HUES48 (cell line): ENCODE results near the gene GJB3.
"Not testable (repeated sequence)": the region's sequence is repeated elsewhere in the genome, so short reads cannot be mapped to it uniquely, and the experiment has no call there.

Source experiments
- H3K27ac ChIP-seq: one replicate; pipeline ENCODE4 v1.7.0; 2013; ENCODE audit warnings: low read depth, low read length, inconsistent platforms
- H3K27me3 ChIP-seq: 2 replicates; pipeline ENCODE4 v1.6.1; 2013; ENCODE audit warnings: mild to moderate bottlenecking, low read length; ENCODE audit not compliant: control insufficient read depth, insufficient read depth
- H3K36me3 ChIP-seq: 2 replicates; pipeline ENCODE4 v1.6.1; 2013; ENCODE audit warnings: low read length; ENCODE audit not compliant: control insufficient read depth, insufficient read depth
- H3K4me1 ChIP-seq: 2 replicates; pipeline ENCODE4 v1.6.1; 2013; ENCODE audit warnings: mild to moderate bottlenecking, low read length; ENCODE audit not compliant: control insufficient read depth, insufficient read depth
- H3K4me3 ChIP-seq: 2 replicates; pipeline ENCODE4 v1.5.1; 2013; ENCODE audit warnings: mild to moderate bottlenecking, low read depth, low read length
- H3K9ac ChIP-seq: 2 replicates; pipeline ENCODE4 v1.6.1; 2013; ENCODE audit warnings: mild to moderate bottlenecking, low read depth, low read length, moderate library complexity
- H3K9me3 ChIP-seq: 2 replicates; pipeline ENCODE4 v1.6.1; 2013; ENCODE audit warnings: low read length; ENCODE audit not compliant: control insufficient read depth, insufficient read depth

Gene GJB3

GRCh38 chr1:34803770-34804169 is 22.8 kb downstream of the GJB3 start:
- Histone ChIP-seq H3K9ac (no peak overlapping the region), H3K4me3 (no peak overlapping the region), H3K27ac (no peak overlapping the region), H3K27me3 (no peaks in the 10 kb centered on the region), H3K4me1 (no peaks in the 10 kb centered on the region), H3K9me3 (no peaks in the 10 kb centered on the region), H3K36me3 (no peaks in the 10 kb centered on the region)

- no peak overlapping the region for H3K4me3 ChIP-seq
- H3K9ac ChIP-seq: no peak overlapping the region
- H3K9me3 ChIP-seq: no peaks in the 10 kb centered on the region
- H3K27me3 ChIP-seq: no peaks in the 10 kb centered on the region
- H3K4me1 ChIP-seq: no peaks in the 10 kb centered on the region
- no peaks in the 10 kb centered on the region for H3K36me3 ChIP-seq
- H3K27ac ChIP-seq: no peak overlapping the region
These were observed 25.4 kb downstream of the GJB3 start for GRCh38 chr1:34806396-34806795.

GRCh38 chr1:34808051-34808810 is 27.2 kb downstream of the GJB3 start:
- no peaks in the 10 kb centered on the region for H3K9me3 ChIP-seq
- no peak overlapping the region for H3K9ac ChIP-seq
- no peaks in the 10 kb centered on the region for H3K4me1 ChIP-seq

GRCh38 chr1:34810781-34811180 is 29.8 kb downstream of the GJB3 start:
- H3K27ac ChIP-seq, H3K4me3 ChIP-seq, H3K9ac ChIP-seq, H3K36me3 ChIP-seq, H3K4me1 ChIP-seq, H3K9me3 ChIP-seq, H3K27me3 ChIP-seq: not testable (repeated sequence)

More at GRCh38 chr1:34808051-34808810, 27.2 kb downstream of the GJB3 start:
- no peak overlapping the region for H3K27ac ChIP-seq
- no peaks in the 10 kb centered on the region for H3K36me3 ChIP-seq
- H3K27me3 ChIP-seq: no peaks in the 10 kb centered on the region
- no peak overlapping the region for H3K4me3 ChIP-seq

- H3K27me3 ChIP-seq: no peaks in the 10 kb centered on the region
- no peak overlapping the region for H3K27ac ChIP-seq
- H3K4me1 ChIP-seq: no peaks in the 10 kb centered on the region
- H3K36me3 ChIP-seq: no peaks in the 10 kb centered on the region
- H3K9ac ChIP-seq: no peak overlapping the region
- H3K9me3 ChIP-seq: no peaks in the 10 kb centered on the region
- no peak overlapping the region for H3K4me3 ChIP-seq
These were observed 35.3 kb downstream of the GJB3 start for GRCh38 chr1:34816332-34816731.

- H3K27ac ChIP-seq: no peak overlapping the region
These were observed 35.8 kb downstream of the GJB3 start for GRCh38 chr1:34816778-34817177.

GRCh38 chr1:34818862-34819261 is 37.8 kb downstream of the GJB3 start:
- H3K27me3 ChIP-seq, H3K4me3 ChIP-seq, H3K4me1 ChIP-seq, H3K9me3 ChIP-seq, H3K9ac ChIP-seq, H3K27ac ChIP-seq, H3K36me3 ChIP-seq: not testable (repeated sequence)

More at GRCh38 chr1:34816778-34817177, 35.8 kb downstream of the GJB3 start:
- no peaks in the 10 kb centered on the region for H3K27me3 ChIP-seq
- H3K9ac ChIP-seq: no peak overlapping the region
- H3K4me1 ChIP-seq: no peaks in the 10 kb centered on the region
- H3K4me3 ChIP-seq: no peak overlapping the region
- no peaks in the 10 kb centered on the region for H3K9me3 ChIP-seq
- no peaks in the 10 kb centered on the region for H3K36me3 ChIP-seq

- no peaks in the 10 kb centered on the region for H3K9me3 ChIP-seq
- no peaks in the 10 kb centered on the region for H3K4me1 ChIP-seq
- no peaks in the 10 kb centered on the region for H3K27me3 ChIP-seq
- H3K27ac ChIP-seq: no peak overlapping the region
- H3K9ac ChIP-seq: no peak overlapping the region
- no peak overlapping the region for H3K4me3 ChIP-seq
- no peaks in the 10 kb centered on the region for H3K36me3 ChIP-seq
These were observed 41.2 kb downstream of the GJB3 start for GRCh38 chr1:34822202-34822601.

GRCh38 chr1:34824817-34825454 is 43.9 kb downstream of the GJB3 start:
- Histone ChIP-seq H3K9me3 (no peaks in the 10 kb centered on the region), H3K27ac (no peak overlapping the region), H3K9ac (no peak overlapping the region), H3K36me3 (no peaks in the 10 kb centered on the region), H3K4me1 (no peaks in the 10 kb centered on the region), H3K4me3 (no peak overlapping the region), H3K27me3 (no peaks in the 10 kb centered on the region)

- no peak overlapping the region for H3K27ac ChIP-seq
- H3K4me3 ChIP-seq: no peak overlapping the region
- no peaks in the 10 kb centered on the region for H3K4me1 ChIP-seq
- H3K9me3 ChIP-seq: no peaks in the 10 kb centered on the region
- H3K36me3 ChIP-seq: no peaks in the 10 kb centered on the region
- no peak overlapping the region for H3K9ac ChIP-seq
- H3K27me3 ChIP-seq: no peaks in the 10 kb centered on the region
These were observed 44.6 kb downstream of the GJB3 start for GRCh38 chr1:34825455-34826091.

- H3K4me3 ChIP-seq: no peak overlapping the region
- no peak overlapping the region for H3K9ac ChIP-seq
- H3K27ac ChIP-seq: no peak overlapping the region
- H3K36me3 ChIP-seq: no peaks in the 10 kb centered on the region
- H3K4me1 ChIP-seq: no peaks in the 10 kb centered on the region
- no peaks in the 10 kb centered on the region for H3K9me3 ChIP-seq
- no peaks in the 10 kb centered on the region for H3K27me3 ChIP-seq
These were observed 46.4 kb downstream of the GJB3 start for GRCh38 chr1:34827341-34827941.
